ENCODE results near the gene AFM.

DNA sequence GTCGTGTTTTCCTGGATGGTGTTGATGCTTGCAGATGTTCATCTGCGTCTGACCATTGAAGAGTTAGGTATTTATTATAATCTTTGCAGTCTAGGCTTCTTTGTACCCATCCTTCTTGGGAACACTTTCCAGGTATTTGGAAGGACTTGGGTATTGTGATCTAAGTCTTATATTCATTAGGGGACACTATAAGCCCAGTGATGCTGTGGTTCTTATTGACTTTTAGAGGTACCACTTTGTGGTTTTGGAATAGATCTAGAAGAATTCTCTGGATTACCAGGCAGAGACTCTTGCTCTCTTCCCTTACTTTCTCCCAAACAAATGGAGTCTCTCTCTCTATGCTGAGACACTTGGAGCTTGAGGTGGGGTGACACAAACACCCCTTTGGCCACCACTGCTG lies 41.6 kb downstream of the AFM start:
- TF ChIP-seq, protein P1, sequence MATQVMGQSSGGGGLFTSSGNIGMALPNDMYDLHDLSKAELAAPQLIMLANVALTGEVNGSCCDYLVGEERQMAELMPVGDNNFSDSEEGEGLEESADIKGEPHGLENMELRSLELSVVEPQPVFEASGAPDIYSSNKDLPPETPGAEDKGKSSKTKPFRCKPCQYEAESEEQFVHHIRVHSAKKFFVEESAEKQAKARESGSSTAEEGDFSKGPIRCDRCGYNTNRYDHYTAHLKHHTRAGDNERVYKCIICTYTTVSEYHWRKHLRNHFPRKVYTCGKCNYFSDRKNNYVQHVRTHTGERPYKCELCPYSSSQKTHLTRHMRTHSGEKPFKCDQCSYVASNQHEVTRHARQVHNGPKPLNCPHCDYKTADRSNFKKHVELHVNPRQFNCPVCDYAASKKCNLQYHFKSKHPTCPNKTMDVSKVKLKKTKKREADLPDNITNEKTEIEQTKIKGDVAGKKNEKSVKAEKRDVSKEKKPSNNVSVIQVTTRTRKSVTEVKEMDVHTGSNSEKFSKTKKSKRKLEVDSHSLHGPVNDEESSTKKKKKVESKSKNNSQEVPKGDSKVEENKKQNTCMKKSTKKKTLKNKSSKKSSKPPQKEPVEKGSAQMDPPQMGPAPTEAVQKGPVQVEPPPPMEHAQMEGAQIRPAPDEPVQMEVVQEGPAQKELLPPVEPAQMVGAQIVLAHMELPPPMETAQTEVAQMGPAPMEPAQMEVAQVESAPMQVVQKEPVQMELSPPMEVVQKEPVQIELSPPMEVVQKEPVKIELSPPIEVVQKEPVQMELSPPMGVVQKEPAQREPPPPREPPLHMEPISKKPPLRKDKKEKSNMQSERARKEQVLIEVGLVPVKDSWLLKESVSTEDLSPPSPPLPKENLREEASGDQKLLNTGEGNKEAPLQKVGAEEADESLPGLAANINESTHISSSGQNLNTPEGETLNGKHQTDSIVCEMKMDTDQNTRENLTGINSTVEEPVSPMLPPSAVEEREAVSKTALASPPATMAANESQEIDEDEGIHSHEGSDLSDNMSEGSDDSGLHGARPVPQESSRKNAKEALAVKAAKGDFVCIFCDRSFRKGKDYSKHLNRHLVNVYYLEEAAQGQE (IDR thresholded peaks at IDR 0.05; ENCODE audit: borderline replicate concordance), result no peak
- TF ChIP-seq, protein P2, sequence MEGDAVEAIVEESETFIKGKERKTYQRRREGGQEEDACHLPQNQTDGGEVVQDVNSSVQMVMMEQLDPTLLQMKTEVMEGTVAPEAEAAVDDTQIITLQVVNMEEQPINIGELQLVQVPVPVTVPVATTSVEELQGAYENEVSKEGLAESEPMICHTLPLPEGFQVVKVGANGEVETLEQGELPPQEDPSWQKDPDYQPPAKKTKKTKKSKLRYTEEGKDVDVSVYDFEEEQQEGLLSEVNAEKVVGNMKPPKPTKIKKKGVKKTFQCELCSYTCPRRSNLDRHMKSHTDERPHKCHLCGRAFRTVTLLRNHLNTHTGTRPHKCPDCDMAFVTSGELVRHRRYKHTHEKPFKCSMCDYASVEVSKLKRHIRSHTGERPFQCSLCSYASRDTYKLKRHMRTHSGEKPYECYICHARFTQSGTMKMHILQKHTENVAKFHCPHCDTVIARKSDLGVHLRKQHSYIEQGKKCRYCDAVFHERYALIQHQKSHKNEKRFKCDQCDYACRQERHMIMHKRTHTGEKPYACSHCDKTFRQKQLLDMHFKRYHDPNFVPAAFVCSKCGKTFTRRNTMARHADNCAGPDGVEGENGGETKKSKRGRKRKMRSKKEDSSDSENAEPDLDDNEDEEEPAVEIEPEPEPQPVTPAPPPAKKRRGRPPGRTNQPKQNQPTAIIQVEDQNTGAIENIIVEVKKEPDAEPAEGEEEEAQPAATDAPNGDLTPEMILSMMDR (IDR thresholded peaks at IDR 0.05; ENCODE audit: poor library complexity, severe bottlenecking), result no peak
- TF ChIP-seq TAF1 (IDR thresholded peaks at IDR 0.05; ENCODE audit: low read depth), result no peak
